ENCODE results near the gene NR5A1.

GRCh38 chr9:124492818-124493217 lies 14.4 kb downstream of the NR5A1 start:
- no peak for TF ChIP-seq POLR2A (IDR thresholded peaks at IDR 0.05)
- no peak for TF ChIP-seq POLR2AphosphoS5 (IDR thresholded peaks at IDR 0.05)

Measured in transverse colon (tissue), 3 donors.